RWPE1 (cell line): Measurements from ENCODE around the gene SPOPL.

Source experiments
- CTCF ChIA-PET: fragments of 350-600 bp; sonication (Branson Sonifier 250); formaldehyde crosslinking; extraction: SDS; loops from one replicate; lab custom pipeline; 2021; lab: Yijun Ruan, JAX
- POLR2A ChIA-PET: fragments of 400-600 bp; formaldehyde crosslinking; extraction: SDS; loops from one replicate; lab custom pipeline; 2020; ENCODE audit warnings: antibody characterized with exemption; ENCODE audit not compliant: low non-redundant PET; lab: Yijun Ruan, JAX
- DNase-seq: peaks from one replicate; pipeline ENCODE4 v3.0.0; 2012; ENCODE audit warnings: low spot score
- H3K27ac ChIP-seq: fragments of 450-650 bp; 2 replicates; pipeline ENCODE4 v1.5.1; 2017
- CTCF ChIP-seq: fragments of 450-650 bp; conservative IDR thresholded peaks from 2 replicates; pipeline ENCODE4 v1.5.1; 2017; ENCODE audit warnings: low read depth, mild to moderate bottlenecking

Gene SPOPL

GRCh38 chr2:138577066-138577465, 75.5 kb downstream of the SPOPL start:
- no peak overlapping the region for H3K27ac ChIP-seq
- ChIA-PET CTCF (no interaction called here), POLR2A (no interaction called here)
- no peak for TF ChIP-seq CTCF
- no peak for DNase-seq

GRCh38 chr2:138579556-138579955, 78.0 kb downstream of the SPOPL start:
- DNase-seq, result no peak
- no peak for TF ChIP-seq CTCF
- ChIA-PET CTCF (interaction anchor here (0.7 kb wide), 1 partner anchor 249 kb away, joined by 3 read pairs; no protein-coding TSS in a partner anchor), POLR2A (no interaction called here)
- H3K27ac ChIP-seq, result no peak overlapping the region

- ChIA-PET CTCF (interaction anchor here (0.6 kb wide), 1 partner anchor 278 kb away, joined by 3 read pairs; no protein-coding TSS in a partner anchor), POLR2A (no interaction called here)
- no peak overlapping the region for H3K27ac ChIP-seq
- TF ChIP-seq CTCF, result no peak
- no peak for DNase-seq
Measured at GRCh38 chr2:138581909-138582308, 80.3 kb downstream of the SPOPL start.

- DNase-seq, result no peak
- POLR2A ChIA-PET, result no interaction called here
- H3K27ac ChIP-seq, result no peak overlapping the region
- TF ChIP-seq CTCF, result no peak
- CTCF ChIA-PET, result interaction anchor here (0.8 kb wide), 1 partner anchor 454 kb away, joined by 3 read pairs; no protein-coding TSS in a partner anchor
Measured at GRCh38 chr2:138589663-138590062, 88.1 kb downstream of the SPOPL start.

GRCh38 chr2:138596403-138596802, 94.8 kb downstream of the SPOPL start:
- POLR2A ChIA-PET, result no interaction called here
- H3K27ac ChIP-seq, result no peak overlapping the region
- CTCF ChIA-PET, result interaction anchor here (0.6 kb wide), 1 partner anchor 34 kb away, joined by 3 read pairs; no protein-coding TSS in a partner anchor
- no peak for DNase-seq
- TF ChIP-seq CTCF, result no peak

GRCh38 chr2:138600732-138601457, 99.3 kb downstream of the SPOPL start:
- DNase-seq, result no peak
- ChIA-PET CTCF (no interaction called here), POLR2A (no interaction called here)
- no peak overlapping the region for H3K27ac ChIP-seq
- no peak for TF ChIP-seq CTCF
